NCI-H1105 (cell line): ENCODE results near the gene RAPSN.

Source experiments
- DNase-seq: peaks from one replicate; lab custom pipeline; 2025; lab: John Stamatoyannopoulos, UW

RAPSN gene

GRCh38 chr11:47434011-47434786 is 14.7 kb downstream of the RAPSN start:
- DNase-seq: no peak

- DNase-seq: no peak
These were observed 15.8 kb downstream of the RAPSN start for GRCh38 chr11:47433157-47433556.

GRCh38 chr11:47431356-47432083 is 17.4 kb downstream of the RAPSN start:
- no peak for DNase-seq

- DNase-seq: no peak
These were observed 18.4 kb downstream of the RAPSN start for GRCh38 chr11:47430524-47430923.

DNA sequence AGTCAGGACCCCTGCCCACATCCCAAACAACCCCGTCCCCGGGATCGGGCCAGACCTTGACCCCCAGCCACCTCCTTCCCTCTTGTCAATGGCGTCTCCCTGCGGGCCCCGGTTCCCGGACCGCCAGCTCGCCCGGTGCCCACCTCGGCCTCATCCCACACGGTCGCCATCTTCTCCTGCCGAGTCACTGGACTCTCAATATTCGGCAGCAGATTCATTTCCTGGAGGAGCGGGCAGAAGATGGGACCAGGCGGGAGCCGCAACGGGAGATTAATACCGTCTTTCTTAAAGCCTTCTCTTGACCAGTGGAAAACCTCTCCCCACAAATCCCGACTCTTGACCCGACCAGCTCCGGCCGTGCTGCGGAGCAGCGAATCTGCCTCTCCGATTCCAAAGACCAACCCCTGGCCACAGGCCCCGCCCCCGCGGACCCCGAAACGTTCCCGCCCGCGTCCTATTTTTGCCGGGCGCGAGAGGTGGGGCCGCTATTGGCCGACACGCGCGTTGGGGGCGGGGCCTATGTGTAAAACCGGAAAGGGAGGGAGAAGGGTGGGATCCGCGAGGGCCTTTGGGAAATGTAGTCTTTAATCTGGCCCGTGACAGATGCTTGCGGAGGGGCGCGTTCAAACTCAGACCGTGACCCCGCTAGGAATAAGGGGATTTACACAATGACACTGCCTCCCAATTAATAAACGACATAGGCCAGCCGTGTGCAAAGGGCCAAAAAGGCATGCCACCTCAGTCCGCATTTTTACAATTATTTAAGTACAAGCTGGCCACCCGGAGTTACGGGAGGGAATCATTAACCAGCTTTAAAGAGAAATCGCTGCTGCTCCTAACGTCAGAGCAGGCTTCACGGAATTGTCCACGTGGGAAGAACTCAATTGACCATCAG is 22.6 kb downstream of the RAPSN start, which contains the start of gene PSMC3:
PSMC3 (minus strand) TSS at position 378 of the 895 bp plus-strand sequence; CDS start at position 218, 160 bp downstream.
- DNase-seq: peak; percentile 99

DNA sequence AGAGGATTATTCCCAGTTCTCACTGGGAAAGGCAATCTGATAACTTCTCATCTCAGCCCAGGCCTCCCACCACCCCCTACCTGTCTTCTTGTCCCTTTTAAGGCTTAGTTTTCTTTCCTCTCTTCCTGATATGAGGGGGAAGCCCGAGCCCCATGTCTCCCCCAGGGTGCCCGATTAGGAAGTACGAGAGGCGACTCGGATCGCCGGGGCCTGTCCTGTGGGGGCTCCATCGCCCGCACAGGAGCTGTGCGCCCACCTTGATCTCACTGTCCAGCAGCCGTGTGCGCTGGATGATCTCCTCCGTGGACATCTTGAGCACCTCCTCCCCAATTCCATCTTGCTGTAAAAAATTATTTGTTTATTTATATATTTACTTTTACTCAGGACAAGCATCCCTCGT is 23.3 kb downstream of the RAPSN start:
- no peak for DNase-seq

DNA sequence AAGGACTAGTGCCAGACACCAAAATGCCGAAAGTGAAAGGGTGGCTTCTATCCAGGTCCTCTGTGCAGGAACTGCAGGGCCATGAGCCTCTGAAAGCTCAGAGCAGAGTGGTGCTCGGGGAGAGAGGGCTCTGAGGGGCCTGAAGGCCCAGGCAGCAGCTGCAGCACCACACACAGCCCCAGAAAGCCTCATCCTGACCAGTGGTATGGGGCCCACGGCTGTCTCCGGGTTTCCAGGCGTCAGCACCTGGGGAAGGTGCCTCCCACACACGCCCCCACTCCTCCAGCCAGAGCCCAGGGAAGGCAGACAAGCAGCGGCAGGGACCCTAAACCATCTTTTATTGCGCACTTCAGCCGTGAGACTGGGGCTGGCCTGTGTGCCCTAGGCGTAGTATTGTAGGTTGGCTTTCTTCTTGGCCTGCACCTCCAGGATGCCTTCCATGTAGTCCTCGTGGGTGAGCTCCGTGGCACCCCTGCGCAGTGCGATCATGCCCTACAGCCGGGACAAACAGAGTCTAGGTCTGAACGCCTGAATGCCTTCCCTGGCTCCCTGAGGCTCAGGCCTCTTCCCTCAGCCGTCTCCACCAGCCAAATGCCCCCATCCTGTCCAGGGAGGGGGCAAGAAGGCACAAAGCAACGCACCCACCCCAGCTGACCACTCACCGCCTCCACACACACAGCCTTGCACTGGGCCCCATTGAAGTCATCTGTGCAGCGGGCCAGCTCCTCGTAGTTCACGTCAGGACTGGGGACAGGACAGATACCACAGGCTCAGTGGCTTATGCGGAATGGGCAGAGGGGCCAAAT is 30.3 kb downstream of the RAPSN start:
- no peak for DNase-seq

DNA sequence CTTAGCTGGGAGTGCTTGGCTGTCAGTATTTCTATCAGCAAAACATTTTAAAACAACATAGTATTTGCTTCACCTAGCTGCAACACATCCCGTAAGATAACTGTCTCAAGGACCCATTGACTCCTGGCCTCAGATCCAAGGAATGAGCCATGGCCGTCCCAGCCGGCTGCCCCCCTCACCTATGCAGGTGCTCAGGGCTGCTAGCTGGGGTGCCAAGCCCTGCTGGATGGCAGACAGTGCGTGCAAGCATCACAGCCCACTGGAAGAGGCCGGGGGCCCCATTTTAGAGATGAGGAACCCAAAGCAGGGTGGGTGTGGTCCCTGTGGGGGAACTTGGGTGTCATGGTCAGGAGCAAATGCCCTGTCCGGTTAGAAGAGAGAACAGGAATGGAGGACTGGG is 31.2 kb downstream of the RAPSN start:
- no peak for DNase-seq

GRCh38 chr11:47415949-47416472 is 32.9 kb downstream of the RAPSN start:
- peak; percentile 35 for DNase-seq

- DNase-seq: no peak
These were observed 33.7 kb downstream of the RAPSN start for GRCh38 chr11:47415091-47415854.

DNA sequence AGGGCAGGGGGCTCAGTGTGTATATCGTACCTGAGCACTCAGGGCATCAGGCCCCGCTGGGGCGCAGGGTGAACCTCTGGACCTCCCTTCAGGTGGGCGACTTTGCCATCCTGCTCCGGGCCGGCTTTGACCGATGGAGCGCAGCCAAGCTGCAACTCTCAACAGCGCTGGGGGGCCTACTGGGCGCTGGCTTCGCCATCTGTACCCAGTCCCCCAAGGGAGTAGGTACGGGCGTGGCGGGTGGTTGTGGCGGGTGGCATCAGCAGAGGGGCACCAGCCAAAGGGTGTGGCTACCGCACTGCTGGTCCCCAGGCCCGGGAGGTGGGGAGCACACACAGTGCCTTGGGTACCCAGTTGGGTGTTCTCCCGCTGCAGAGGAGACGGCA is 34.3 kb downstream of the RAPSN start:
- DNase-seq: no peak

DNA sequence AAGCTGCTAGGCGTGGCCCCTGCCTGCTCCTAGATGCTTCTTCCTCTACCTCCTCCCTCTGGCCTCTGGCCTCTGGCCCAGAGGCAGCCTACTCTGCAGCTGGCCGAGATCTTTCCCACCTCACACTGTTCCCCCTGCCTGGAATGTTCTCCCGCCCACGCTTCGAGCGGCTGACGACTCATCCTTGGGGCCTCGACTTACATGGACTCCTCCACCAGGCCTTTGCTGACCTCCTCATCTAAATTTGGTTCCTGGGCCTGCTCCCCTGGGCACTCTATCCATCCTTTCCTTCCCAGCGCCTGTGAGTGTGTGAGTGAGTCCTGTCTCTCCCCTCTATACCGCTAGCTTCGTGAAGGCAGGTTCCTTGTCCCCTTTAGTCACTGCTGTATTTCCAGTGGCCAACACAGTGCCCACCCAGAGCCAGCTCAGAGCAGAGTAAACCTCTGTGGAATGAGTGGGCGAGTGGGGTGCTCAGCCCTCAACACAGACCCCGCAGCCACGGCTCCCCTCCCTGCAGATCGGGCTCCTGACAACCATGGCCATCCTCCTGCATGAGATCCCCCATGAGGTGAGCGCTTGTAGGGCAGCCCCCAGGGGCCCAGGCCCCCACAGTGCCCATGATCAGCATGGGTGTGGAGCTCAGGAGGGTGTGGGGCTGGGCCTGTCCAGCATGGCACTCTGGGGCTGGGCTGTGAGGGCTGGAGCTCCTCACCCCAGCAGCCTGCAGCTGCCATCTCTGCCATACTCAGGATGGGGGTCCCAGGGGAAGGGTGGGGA is 34.8 kb downstream of the RAPSN start:
- no peak for DNase-seq

DNA sequence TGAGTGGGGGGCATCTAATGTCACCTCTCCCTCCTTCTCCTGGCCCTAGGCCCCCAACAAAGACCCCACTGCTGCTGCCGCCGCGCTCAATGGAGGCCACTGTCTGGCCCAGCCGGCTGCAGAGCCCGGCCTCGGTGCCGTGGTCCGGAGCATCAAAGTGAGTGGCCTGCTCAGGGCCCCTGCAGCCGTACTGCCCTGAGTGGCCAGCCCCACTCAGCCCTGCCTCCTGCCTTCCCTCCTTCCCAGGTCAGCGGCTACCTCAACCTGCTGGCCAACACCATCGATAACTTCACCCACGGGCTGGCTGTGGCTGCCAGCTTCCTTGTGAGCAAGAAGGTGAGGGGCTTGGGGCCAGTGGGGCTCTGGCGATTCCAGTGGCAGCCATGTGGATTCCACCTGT is 35.6 kb downstream of the RAPSN start:
- DNase-seq: no peak

DNA sequence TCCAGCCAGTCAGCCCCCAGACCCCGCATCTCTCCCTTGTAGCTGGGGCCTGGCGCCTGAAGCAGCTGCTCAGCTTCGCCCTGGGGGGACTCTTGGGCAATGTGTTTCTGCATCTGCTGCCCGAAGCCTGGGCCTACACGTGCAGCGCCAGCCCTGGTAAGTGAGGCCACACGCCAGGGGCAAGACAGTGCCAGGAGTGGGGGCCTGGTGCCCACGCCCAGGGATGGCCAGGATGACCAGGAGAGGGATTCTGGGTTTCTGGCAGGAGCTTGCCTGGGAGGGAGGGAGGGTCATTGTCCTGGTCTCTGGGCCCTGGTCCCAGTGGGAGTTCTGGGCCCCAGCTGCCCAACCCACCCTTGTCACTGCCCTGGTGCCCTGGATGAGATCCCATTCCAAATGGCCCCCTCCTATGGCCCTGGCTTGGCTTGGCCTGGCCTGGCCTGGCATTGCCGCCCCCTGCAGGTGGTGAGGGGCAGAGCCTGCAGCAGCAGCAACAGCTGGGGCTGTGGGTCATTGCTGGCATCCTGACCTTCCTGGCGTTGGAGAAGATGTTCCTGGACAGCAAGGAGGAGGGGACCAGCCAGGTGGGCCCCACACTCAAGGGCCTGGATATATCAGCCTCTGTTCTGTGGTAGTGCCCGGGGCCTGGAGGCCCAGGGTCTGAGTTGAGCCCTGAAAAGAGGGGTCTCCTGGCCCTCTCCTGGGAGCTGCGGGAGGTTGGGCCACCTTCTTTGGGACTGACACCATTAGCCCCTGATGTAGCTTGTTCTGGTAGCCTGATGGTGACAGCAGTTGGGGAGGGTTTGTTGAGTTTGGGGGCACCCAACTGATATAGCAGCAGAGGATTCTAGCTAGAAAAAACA is 36.8 kb downstream of the RAPSN start:
- no peak for DNase-seq

DNA sequence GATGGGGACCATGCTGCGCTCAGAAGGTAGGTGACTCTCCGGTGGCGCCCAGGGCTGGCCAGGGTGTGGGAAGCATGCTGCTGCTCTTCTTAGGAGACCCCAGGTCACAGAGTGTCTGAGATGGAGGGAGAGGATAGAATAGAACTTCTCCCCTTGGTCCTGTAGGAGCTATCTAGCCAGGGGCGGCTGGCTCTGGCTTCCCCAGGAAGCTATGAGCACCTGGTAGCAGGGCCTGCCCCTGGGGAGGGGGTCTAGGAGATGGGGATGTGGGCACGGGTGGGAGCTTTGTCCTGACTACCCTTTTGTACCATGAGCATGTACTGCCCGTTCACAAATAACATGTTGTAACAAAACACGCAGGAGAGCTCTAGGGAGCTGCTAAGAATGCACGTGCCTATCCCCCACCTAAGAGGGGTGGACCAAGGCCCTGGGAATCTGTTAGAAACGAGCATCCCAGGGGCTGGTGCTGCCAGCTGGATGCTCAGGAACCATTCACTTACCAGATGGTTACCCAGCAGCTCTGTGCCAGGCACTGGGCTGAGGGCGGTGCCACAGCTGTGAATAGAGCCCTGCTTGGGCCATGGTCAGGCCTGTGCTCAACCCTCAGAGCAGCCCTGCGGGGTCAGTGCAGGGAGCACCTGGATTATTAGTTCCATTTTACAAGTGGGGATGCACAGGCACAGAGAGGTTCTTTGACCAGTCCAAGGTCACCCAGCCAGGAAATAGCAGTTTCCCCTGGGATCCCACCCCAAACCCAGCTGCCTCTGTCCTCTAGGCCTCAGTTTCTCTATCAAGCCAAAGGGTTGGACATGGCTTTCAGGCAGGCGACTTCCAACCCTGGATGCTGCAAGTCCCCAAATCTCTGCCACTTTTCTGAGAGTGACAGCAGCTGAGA is 38.3 kb downstream of the RAPSN start:
- DNase-seq: no peak

GRCh38 chr11:47409440-47410369 is 39.2 kb downstream of the RAPSN start:
- no peak for DNase-seq
